Endothelial cell of umbilical vein (primary cell): ENCODE measurements around the gene CDC37L1. TPM values are rescaled to one million over a fixed set of nuclear protein-coding genes. Genes with fewer than 3 reads are reported as not detected.

Experiments used
- BruUV-seq: library from RNA; stranded (reverse); fragments of 400-500 nt; replicated peaks from 2 replicates; lab custom pipeline; 2021; lab: Mats Ljungman, UMichigan
- CTCF ChIA-PET: fragments of 300-600, 350-600 bp; sonication (Branson Sonifier 250); formaldehyde crosslinking; loops from one replicate; lab custom pipeline; 2021; ENCODE audit warnings: antibody characterized with exemption, inconsistent platforms; lab: Charles Lee
- POLR2A ChIA-PET: fragments of 300-600, 350-600 bp; sonication (Branson Sonifier 250); formaldehyde crosslinking; loops from one replicate; lab custom pipeline; 2021; ENCODE audit warnings: antibody characterized with exemption, inconsistent platforms; lab: Charles Lee
- DNase-seq: peaks from one replicate; pipeline ENCODE4 v3.0.0-alpha.2; 2011; ENCODE audit warnings: low read depth, low spot score
- FAIRE-seq: peaks from 2 replicates; lab custom pipeline; 2011; peaks lifted over from hg19 to GRCh38; lab: Jason Lieb, UNC
- H2AFZ ChIP-seq: 2 replicates; pipeline ENCODE4 v1.6.0; 2012; ENCODE audit warnings: low read depth, low read length, control low read depth, inconsistent platforms
- H3K27ac ChIP-seq: 2 replicates; pipeline ENCODE4 v1.5.1; 2011; ENCODE audit warnings: low read depth, mild to moderate bottlenecking, control low read depth, low read length, moderate library complexity; ENCODE audit not compliant: insufficient read depth
- H3K27me3 ChIP-seq, 2 experiments: 2 replicates each; pipeline versions ENCODE4 v1.6.0 to v1.6.1; 2011; ENCODE audit warnings: low read length in 2 of 2, mixed read lengths in 1 of 2; ENCODE audit not compliant: control insufficient read depth in 2 of 2, insufficient read depth in 2 of 2
- H3K36me3 ChIP-seq, 2 experiments: 2 replicates in 1 of 2; 3 replicates in 1 of 2; pipeline ENCODE4 v1.5.1; 2011; ENCODE audit warnings: low read length in 2 of 2, mild to moderate bottlenecking in 1 of 2, moderate library complexity in 1 of 2; ENCODE audit not compliant: control insufficient read depth in 2 of 2, insufficient read depth in 2 of 2; ENCODE audit errors: extremely low read depth in 1 of 2
- H3K4me1 ChIP-seq: 3 replicates; pipeline ENCODE4 v1.5.1; 2011; ENCODE audit warnings: mild to moderate bottlenecking, low read length; ENCODE audit not compliant: control insufficient read depth, insufficient read depth; ENCODE audit errors: extremely low read depth
- H3K4me2 ChIP-seq: 2 replicates; pipeline ENCODE4 v1.6.1; 2011; ENCODE audit warnings: low read length, control low read depth, mixed read lengths; ENCODE audit not compliant: insufficient read depth
- H3K4me3 ChIP-seq, 3 experiments: fragments of 200-600 bp in 1 of 3; sonication (generic), shearing (Covaris generic) in 1 of 3; replicated peaks in 1 of 3; 2 replicates each; pipeline ENCODE4 v1.5.1; 2011 to 2016; ENCODE audit warnings: control low read depth in 3 of 3, low read length in 3 of 3, mild to moderate bottlenecking in 2 of 3, inconsistent platforms in 1 of 3, low read depth in 1 of 3, moderate library complexity in 1 of 3; ENCODE audit not compliant: insufficient read depth in 1 of 3
- H3K79me2 ChIP-seq: 2 replicates; pipeline ENCODE4 v1.6.0; 2012; ENCODE audit warnings: low read length, inconsistent platforms; ENCODE audit not compliant: control insufficient read depth, insufficient read depth
- H3K9ac ChIP-seq: replicated peaks from 2 replicates; pipeline ENCODE3; 2011; ENCODE audit warnings: low read length, control low read depth; ENCODE audit not compliant: insufficient read depth; ENCODE audit errors: extremely low read depth
- H3K9me1 ChIP-seq: replicated peaks from 3 replicates; pipeline ENCODE4 v1.6.0; 2011; ENCODE audit warnings: mild to moderate bottlenecking, low read length; ENCODE audit not compliant: control insufficient read depth, insufficient read depth; ENCODE audit errors: extremely low read depth
- H3K9me3 ChIP-seq: replicated peaks from 2 replicates; pipeline ENCODE4 v1.5.1; 2012; ENCODE audit warnings: low read length, inconsistent platforms; ENCODE audit not compliant: control insufficient read depth, insufficient read depth
- H4K20me1 ChIP-seq: replicated peaks from 2 replicates; pipeline ENCODE3; 2011; ENCODE audit warnings: mild to moderate bottlenecking, low read length; ENCODE audit not compliant: control insufficient read depth, insufficient read depth; ENCODE audit errors: extremely low read depth
- CTCF ChIP-seq, 2 donors: IDR thresholded peaks; 1 replicate in 1 of 2; 2 replicates in 1 of 2; pipeline ENCODE4 v1.5.1; 2011; ENCODE audit warnings: low read length in 2 of 2, mild to moderate bottlenecking in 2 of 2, moderate library complexity in 2 of 2, control low read depth in 1 of 2, inconsistent platforms in 1 of 2, low read depth in 1 of 2; ENCODE audit not compliant: insufficient read depth in 1 of 2; ENCODE audit errors: extremely low read depth in 1 of 2
- EZH2 ChIP-seq: IDR thresholded peaks from 2 replicates; pipeline ENCODE4 v1.6.1; 2012; ENCODE audit warnings: borderline replicate concordance, low read depth, mild to moderate bottlenecking, moderate library complexity, low read length, inconsistent platforms; ENCODE audit not compliant: severe bottlenecking
- FOS ChIP-seq: IDR thresholded peaks from 2 replicates; pipeline ENCODE4 v1.6.1; 2011; ENCODE audit warnings: mild to moderate bottlenecking, low read length, moderate library complexity, borderline replicate concordance; ENCODE audit not compliant: insufficient read depth
- GATA2 ChIP-seq: IDR thresholded peaks from 2 replicates; pipeline ENCODE4 v1.7.0; 2011; ENCODE audit warnings: low read depth, mild to moderate bottlenecking, moderate library complexity, mixed read lengths, low read length; ENCODE audit not compliant: insufficient read length, insufficient read depth
- JUN ChIP-seq: IDR thresholded peaks from 2 replicates; pipeline ENCODE4 v1.6.1; 2011; ENCODE audit warnings: borderline replicate concordance, low read depth; ENCODE audit not compliant: insufficient read length, insufficient read depth
- MYC ChIP-seq: IDR thresholded peaks from one replicate; pipeline ENCODE4 v1.6.1; 2011; ENCODE audit warnings: mild to moderate bottlenecking, low read depth, low read length
- POLR2A ChIP-seq: IDR thresholded peaks from 2 replicates; pipeline ENCODE4 v1.6.1; 2012; ENCODE audit warnings: low read depth, mild to moderate bottlenecking, control low read depth, low read length
- POLR2AphosphoS5 ChIP-seq: IDR thresholded peaks from 2 replicates; pipeline ENCODE4 v1.6.1; 2012; ENCODE audit warnings: low read depth, mild to moderate bottlenecking, control low read depth, low read length, moderate library complexity; ENCODE audit not compliant: insufficient read depth
- dilution Hi-C: fragments of 300-500 bp; cut with MboI; formaldehyde crosslinking; loops from one replicate; pipeline ENCODE4 v1.15.0; 2019; ENCODE audit warnings: low sequenced_read_pairs; ENCODE audit not compliant: extremely low pct_ligation_motif_present
- intact Hi-C: fragments of 100-400 bp; cut with micrococcal nuclease; formaldehyde crosslinking; loops from one replicate; pipeline ENCODE4 v1.10.0; 2022
- polyA plus RNA-seq, 4 experiments: library from polyadenylated mRNA; depleted of rRNA in 3 of 4; stranded (reverse) in 3 of 4; unstranded in 1 of 4; fragments of >200 nt; gene quantifications; 2 replicates each; pipeline versions ENCODE4 v1.2.1 to v1.2.3, GENCODE V29; 2011 to 2012; ENCODE audit warnings: missing spikeins in 1 of 4
- total RNA-seq: library from RNA; stranded (reverse); gene quantifications from 2 replicates; pipeline ENCODE4 v1.2.3, GENCODE V29; 2021
- TF ChIP-seq, protein P1 (sequence below): IDR thresholded peaks from 2 replicates; pipeline ENCODE4 v1.6.1; 2011; ENCODE audit not compliant: insufficient read depth, insufficient read length

The CDC37L1 gene
- total and polyA plus RNA-seq, 2 donors (not counting 3 experiments of a cell fraction or from before 2014, with no cell fraction given): 2.6 to 6.8 TPM

GRCh38 chr9:4677392-4677791 lies 2.0 kb upstream of the CDC37L1 start:
- dilution Hi-C loops: no loop called here
- DNase-seq (no peak), FAIRE-seq (no peak)
- Histone ChIP-seq H3K4me2 (no peak overlapping the region), H3K27me3 (no peaks in the 10 kb centered on the region), H3K27ac (no peak overlapping the region), H3K36me3 (no peaks in the 10 kb centered on the region), H4K20me1 (no peaks in the 10 kb centered on the region), H3K4me1 (peaks cover 6% of the 10 kb centered on the region), H3K79me2 (peaks cover 17% of the 10 kb centered on the region), H3K9me1 (no peaks in the 10 kb centered on the region), H2AFZ (no peak overlapping the region), H3K9me3 (no peaks in the 10 kb centered on the region), H3K4me3 (no peak overlapping the region), H3K9ac (no peak overlapping the region)
- ChIA-PET CTCF (interaction anchor here (0.6 kb wide), 1 partner anchor 12 kb away, joined by 3 read pairs; no protein-coding TSS in a partner anchor), POLR2A (no interaction called here)
- BruUV-seq: no TSS peak
- intact Hi-C loops: loop anchor here (10.0 kb wide), 1 partner anchor 1153 kb away; the partner anchor contains the start of gene RFX3
- TF ChIP-seq POLR2AphosphoS5: no peak
- TF ChIP-seq CTCF (IDR thresholded peaks at IDR 0.05; ENCODE audit: extremely low read depth in 1 of 2, insufficient read depth in 1 of 2, low read depth in 1 of 2, low read length in 2 of 2): no peak
- no peak for TF ChIP-seq GATA2
- TF ChIP-seq POLR2A: no peak
- TF ChIP-seq JUN: no peak
- TF ChIP-seq EZH2: no peak
- TF ChIP-seq MYC: no peak
- TF ChIP-seq, protein P1, sequence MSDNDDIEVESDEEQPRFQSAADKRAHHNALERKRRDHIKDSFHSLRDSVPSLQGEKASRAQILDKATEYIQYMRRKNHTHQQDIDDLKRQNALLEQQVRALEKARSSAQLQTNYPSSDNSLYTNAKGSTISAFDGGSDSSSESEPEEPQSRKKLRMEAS: no peak
- TF ChIP-seq FOS: no peak
